ENCODE results near the gene TBL1XR1. TPM values are rescaled to one million over a fixed set of nuclear protein-coding genes. Genes with fewer than 3 reads are reported as not detected.
"Not testable (repeated sequence)": the region's sequence is repeated elsewhere in the genome, so short reads cannot be mapped to it uniquely, and the experiment has no call there.

Gene TBL1XR1
- total RNA-seq, 1 experiment from 2014 or later, result 175 TPM

DNA sequence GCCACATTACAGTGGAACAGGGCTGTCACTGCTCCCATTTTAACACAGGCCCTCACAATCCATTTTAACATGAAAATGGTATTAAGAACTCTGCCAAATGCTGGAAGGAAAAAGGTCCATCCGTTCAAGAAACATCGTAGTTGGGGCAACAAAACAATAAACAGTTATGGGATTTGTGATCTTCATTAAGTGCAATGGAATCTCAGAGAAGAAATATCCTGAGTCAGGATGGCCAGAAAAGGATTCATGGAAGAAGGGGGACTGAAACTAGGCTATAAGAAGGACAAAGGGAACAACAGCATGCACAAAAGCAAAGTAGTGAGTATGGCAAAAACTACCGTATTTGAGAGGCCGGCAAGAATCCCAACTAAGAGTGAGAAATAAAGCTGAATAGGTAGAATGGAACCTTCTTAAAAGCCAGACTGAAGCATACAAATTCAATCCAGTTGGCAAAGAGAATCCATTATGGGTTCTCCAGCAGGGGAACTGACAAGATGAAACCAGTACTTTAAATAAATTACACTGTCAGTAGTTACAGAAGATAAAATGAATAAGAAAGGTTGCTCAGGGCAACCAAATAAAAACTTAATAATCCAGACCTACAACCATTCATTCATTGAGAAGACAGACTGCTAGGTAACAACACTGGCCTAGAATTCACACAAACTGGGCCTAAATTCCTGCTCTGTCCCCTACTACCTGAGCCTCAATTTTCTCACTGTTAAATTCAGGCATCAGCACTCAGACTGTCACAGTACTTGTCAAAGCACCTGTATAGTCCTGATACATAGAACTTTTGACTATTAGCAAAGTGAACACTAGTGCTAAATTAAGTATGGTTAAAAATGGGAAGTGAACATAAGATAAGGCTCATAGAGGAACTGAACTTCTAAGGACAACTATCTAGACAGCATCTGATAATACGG is 6.3 kb downstream of the TBL1XR1 start:
- H3K4me2 ChIP-seq (ENCODE audit: insufficient read depth, insufficient read length, low read length), result no peak overlapping the region

GRCh38 chr3:177190184-177190583 is 7.1 kb downstream of the TBL1XR1 start:
- Mint-ChIP-seq H3K4me1 (peaks cover 53 to 64% of the 10 kb centered on the region in 2 experiments), H3K27ac (0 out of 7 replicates have a peak overlapping the region, but pooled peaks of 1 of the 3 experiments have one; percentile 31), H3K36me3 (ENCODE audit: insufficient read depth in 1 of 3, low read depth in 3 of 3) (peaks cover 6 to 28% (median 14%) of the 10 kb centered on the region in 3 experiments; a peak in 5 of 7 replicates)
- not testable (repeated sequence) for H2BK5ac ChIP-seq (ENCODE audit: insufficient read length, low read length); H3K14ac ChIP-seq (ENCODE audit: insufficient read depth, low read length); H3K79me1 ChIP-seq (ENCODE audit: insufficient read depth, low read depth, low read length, poor library complexity, severe bottlenecking); H3K56ac ChIP-seq (ENCODE audit: insufficient read length, low read depth, low read length); H4K5ac ChIP-seq (ENCODE audit: insufficient read length, low read depth, low read length); H4K91ac ChIP-seq (ENCODE audit: insufficient read length, low read depth, low read length); H3K9me3 Mint-ChIP-seq; H3K27me3 Mint-ChIP-seq (ENCODE audit: low read depth); H3K4ac ChIP-seq (ENCODE audit: low read depth, low read length); H3K27me3 ChIP-seq (ENCODE audit: insufficient read depth, low read length); H3K4me3 Mint-ChIP-seq; H3K4me2 ChIP-seq (ENCODE audit: insufficient read depth, insufficient read length, low read length); H2AK5ac ChIP-seq (ENCODE audit: insufficient read length, low read length); H3K23ac ChIP-seq (ENCODE audit: insufficient read length, low read depth, low read length); DNase-seq; H3K9ac ChIP-seq (ENCODE audit: extremely low read depth, insufficient read length, low read length); H3K27ac ChIP-seq (ENCODE audit: insufficient read length, low read depth, low read length); H2AFZ ChIP-seq (ENCODE audit: low read length); H3T11ph ChIP-seq (ENCODE audit: low read length); H4K20me1 ChIP-seq (ENCODE audit: control insufficient read depth, insufficient read depth, insufficient read length); H4K8ac ChIP-seq (replicated peaks; ENCODE audit: insufficient read length, low read depth, low read length); H2BK15ac ChIP-seq (ENCODE audit: low read depth, low read length); H2BK12ac ChIP-seq (ENCODE audit: insufficient read length, low read depth, low read length); H3K9me3 ChIP-seq (ENCODE audit: control insufficient read depth, low read depth, low read length); H2BK20ac ChIP-seq (ENCODE audit: low read depth, low read length, poor library complexity, severe bottlenecking); H3K18ac ChIP-seq (ENCODE audit: insufficient read length, low read depth, low read length); H2BK120ac ChIP-seq (ENCODE audit: low read depth, low read length, poor library complexity, severe bottlenecking); H3K23me2 ChIP-seq (ENCODE audit: insufficient read length, low read depth, low read length, poor library complexity, severe bottlenecking); H3K4me1 ChIP-seq (ENCODE audit: insufficient read depth, low read length)
- H3K79me2 ChIP-seq (ENCODE audit: insufficient read depth, low read length), result peaks cover 92% of the 10 kb centered on the region; the same call in 1 of the 2 replicates
- no CpG with 5 or more reads among the region's 5 CpGs for WGBS (ENCODE audit: extremely low coverage, insufficient read length, low lambda C conversion rate)

More for the DNA sequence above, 6.3 kb downstream of the TBL1XR1 start:
- Histone ChIP-seq H3K27ac (ENCODE audit: insufficient read length, low read depth, low read length) (no peak overlapping the region), H2BK120ac (ENCODE audit: low read depth, low read length, poor library complexity, severe bottlenecking) (no peak overlapping the region), H3T11ph (ENCODE audit: low read length) (no peak overlapping the region), H3K4me1 (ENCODE audit: insufficient read depth, low read length) (peaks cover 3% of the 10 kb centered on the region; the same call in 1 of the 2 replicates), H3K23me2 (ENCODE audit: insufficient read length, low read depth, low read length, poor library complexity, severe bottlenecking) (no peaks in the 10 kb centered on the region), H3K23ac (ENCODE audit: insufficient read length, low read depth, low read length) (no peak overlapping the region), H3K18ac (ENCODE audit: insufficient read length, low read depth, low read length) (no peak overlapping the region), H3K14ac (ENCODE audit: insufficient read depth, low read length) (no peak overlapping the region), H3K9ac (ENCODE audit: extremely low read depth, insufficient read length, low read length) (no peak overlapping the region), H3K4ac (ENCODE audit: low read depth, low read length) (no peak overlapping the region), H3K9me3 (ENCODE audit: control insufficient read depth, low read depth, low read length) (no peaks in the 10 kb centered on the region), H4K8ac (replicated peaks; ENCODE audit: insufficient read length, low read depth, low read length) (no peak overlapping the region), H4K20me1 (ENCODE audit: control insufficient read depth, insufficient read depth, insufficient read length) (no peaks in the 10 kb centered on the region), H4K5ac (ENCODE audit: insufficient read length, low read depth, low read length) (no peak overlapping the region), H3K79me2 (ENCODE audit: insufficient read depth, low read length) (peaks cover 92% of the 10 kb centered on the region; the same call in 1 of the 2 replicates), H2AFZ (ENCODE audit: low read length) (no peak overlapping the region), H4K91ac (ENCODE audit: insufficient read length, low read depth, low read length) (no peak overlapping the region), H2BK20ac (ENCODE audit: low read depth, low read length, poor library complexity, severe bottlenecking) (no peak overlapping the region), H2BK5ac (ENCODE audit: insufficient read length, low read length) (no peak overlapping the region), H3K27me3 (ENCODE audit: insufficient read depth, low read length) (no peaks in the 10 kb centered on the region), H2AK5ac (ENCODE audit: insufficient read length, low read length) (no peak overlapping the region), H3K79me1 (ENCODE audit: insufficient read depth, low read depth, low read length, poor library complexity, severe bottlenecking) (no peaks in the 10 kb centered on the region), H3K56ac (ENCODE audit: insufficient read length, low read depth, low read length) (no peak overlapping the region), H2BK15ac (ENCODE audit: low read depth, low read length) (no peak overlapping the region), H2BK12ac (ENCODE audit: insufficient read length, low read depth, low read length) (no peak overlapping the region)
- WGBS (ENCODE audit: extremely low coverage, insufficient read length, low lambda C conversion rate), result no CpG with 5 or more reads among the region's 5 CpGs
- H3K9me3 Mint-ChIP-seq, result no peaks in the 10 kb centered on the region; a peak in 1 of 5 replicates
- no peak for DNase-seq
- H3K4me3 Mint-ChIP-seq, result peak overlapping the region in 1 of 2 experiments; percentile 1; a peak in 1 of 5 replicates
- peaks cover 6 to 35% (median 17%) of the 10 kb centered on the region in 3 experiments; a peak in 5 of 7 replicates for H3K36me3 Mint-ChIP-seq (ENCODE audit: insufficient read depth in 1 of 3, low read depth in 3 of 3)
- no peak for TF ChIP-seq CTCF (conservative IDR thresholded peaks at IDR 0.05)
- H3K4me1 Mint-ChIP-seq, result peaks cover 54 to 63% of the 10 kb centered on the region in 2 experiments
- H3K27me3 Mint-ChIP-seq (ENCODE audit: low read depth), result no peaks in the 10 kb centered on the region
- H3K27ac Mint-ChIP-seq, result peak overlapping the region; percentile 19 to 91 (median 79); a peak in 5 of 7 replicates

Data from H9 (cell line).